Liver (tissue), 9 donors: Measurements from ENCODE around the gene JPT2. TPM values are rescaled to one million over a fixed set of nuclear protein-coding genes. Genes with fewer than 3 reads are reported as not detected.

ENCODE experiments used
- DNase-seq: peaks from one replicate; pipeline ENCODE4 v3.0.0-alpha.2; 2017; ENCODE audit warnings: low spot score
- H3K27ac ChIP-seq, 2 donors: one replicate each; pipeline ENCODE4 v1.7.0; 2013; ENCODE audit warnings: inconsistent platforms in 2 of 2, low read length in 2 of 2, control low read depth in 1 of 2, low read depth in 1 of 2, mild to moderate bottlenecking in 1 of 2
- H3K27me3 ChIP-seq, 4 donors: one replicate each; pipeline versions ENCODE4 v1.6.1 to v1.7.0; 2013; ENCODE audit warnings: low read length in 3 of 4, inconsistent platforms in 1 of 4, mild to moderate bottlenecking in 1 of 4, moderate library complexity in 1 of 4; ENCODE audit not compliant: control insufficient read depth in 4 of 4, insufficient read depth in 4 of 4
- H3K36me3 ChIP-seq, 4 donors: one replicate each; pipeline versions ENCODE4 v1.6.1 to v1.7.0; 2013; ENCODE audit warnings: low read length in 3 of 4, mild to moderate bottlenecking in 3 of 4, low read depth in 1 of 4, moderate library complexity in 1 of 4; ENCODE audit not compliant: control insufficient read depth in 4 of 4, insufficient read depth in 3 of 4
- H3K4me1 ChIP-seq, 4 donors: one replicate each; pipeline versions ENCODE4 v1.6.1 to v1.7.0; 2013; ENCODE audit warnings: low read length in 3 of 4, mild to moderate bottlenecking in 3 of 4, moderate library complexity in 1 of 4; ENCODE audit not compliant: control insufficient read depth in 4 of 4, insufficient read depth in 4 of 4
- H3K4me3 ChIP-seq, 3 donors: one replicate each; pipeline versions ENCODE4 v1.6.1 to v1.7.0; 2013; ENCODE audit warnings: low read length in 3 of 3, control low read depth in 1 of 3, low read depth in 1 of 3, mild to moderate bottlenecking in 1 of 3
- H3K9ac ChIP-seq, 2 donors: one replicate each; pipeline ENCODE4 v1.7.0; 2013; ENCODE audit warnings: low read length in 2 of 2, mild to moderate bottlenecking in 2 of 2, moderate library complexity in 2 of 2, control low read depth in 1 of 2, low read depth in 1 of 2
- H3K9me3 ChIP-seq, 4 donors: one replicate each; pipeline versions ENCODE4 v1.6.1 to v1.7.0; 2013; ENCODE audit warnings: low read length in 3 of 4; ENCODE audit not compliant: control insufficient read depth in 4 of 4
- ATF3 ChIP-seq: IDR thresholded peaks from 2 replicates; pipeline ENCODE4 v1.6.1; 2016; ENCODE audit warnings: antibody characterized with exemption
- EGR1 ChIP-seq, 2 donors: IDR thresholded peaks; 2 replicates each; pipeline ENCODE4 v1.6.1; 2016 to 2018; ENCODE audit warnings: antibody characterized with exemption in 2 of 2, low read depth in 2 of 2
- FOXA1 ChIP-seq: IDR thresholded peaks from 2 replicates; pipeline ENCODE4 v1.6.1; 2016; ENCODE audit warnings: antibody characterized with exemption
- FOXA2 ChIP-seq: IDR thresholded peaks from 2 replicates; pipeline ENCODE4 v1.6.1; 2016; ENCODE audit warnings: antibody characterized with exemption
- HNF4A ChIP-seq, 2 donors: conservative IDR thresholded peaks; 2 replicates each; pipeline ENCODE4 v1.6.1; 2016; ENCODE audit warnings: antibody characterized with exemption in 2 of 2, mild to moderate bottlenecking in 2 of 2
- HNF4G ChIP-seq: IDR thresholded peaks from 2 replicates; pipeline ENCODE4 v1.6.1; 2016; ENCODE audit warnings: antibody characterized with exemption
- JUND ChIP-seq, 2 donors: IDR thresholded peaks; 2 replicates each; pipeline ENCODE4 v1.6.1; 2016; ENCODE audit warnings: antibody characterized with exemption in 2 of 2
- MAX ChIP-seq: IDR thresholded peaks from 2 replicates; pipeline ENCODE4 v1.6.1; 2016; ENCODE audit warnings: antibody characterized with exemption
- NR2F2 ChIP-seq: IDR thresholded peaks from 2 replicates; pipeline ENCODE4 v1.6.1; 2016; ENCODE audit warnings: antibody characterized with exemption
- RAD21 ChIP-seq, 2 donors: IDR thresholded peaks; 2 replicates each; pipeline ENCODE4 v1.6.1; 2016; ENCODE audit warnings: antibody characterized with exemption in 2 of 2, mild to moderate bottlenecking in 2 of 2
- REST ChIP-seq: IDR thresholded peaks from 2 replicates; pipeline ENCODE4 v1.6.1; 2016; ENCODE audit warnings: antibody characterized with exemption, mild to moderate bottlenecking
- RXRA ChIP-seq, 2 donors: IDR thresholded peaks; 2 replicates each; pipeline ENCODE4 v1.6.1; 2017 to 2018; ENCODE audit warnings: antibody characterized with exemption in 2 of 2, mild to moderate bottlenecking in 1 of 2
- SP1 ChIP-seq: IDR thresholded peaks from 2 replicates; pipeline ENCODE4 v1.6.1; 2018; ENCODE audit warnings: antibody characterized with exemption, mild to moderate bottlenecking
- TAF1 ChIP-seq: conservative IDR thresholded peaks from 2 replicates; pipeline ENCODE4 v1.6.1; 2016; ENCODE audit warnings: antibody characterized with exemption, mild to moderate bottlenecking
- YY1 ChIP-seq: IDR thresholded peaks from 2 replicates; pipeline ENCODE4 v1.6.1; 2016; ENCODE audit warnings: antibody characterized with exemption, mild to moderate bottlenecking
- ZBTB33 ChIP-seq: IDR thresholded peaks from 2 replicates; pipeline ENCODE4 v1.6.1; 2016; ENCODE audit warnings: antibody characterized with exemption
- WGBS: extraction: QIAGEN DNeasy Blood & Tissue Kit; methylation state at CpG from one replicate; pipeline ENCODE4 v1.1.7; 2013; 5-methylcytosine and 5-hydroxymethylcytosine counted together
- polyA plus RNA-seq, 2 donors: library from polyadenylated mRNA; stranded (reverse) in 1 of 2; unstranded in 1 of 2; fragments of 200-250 nt in 1 of 2; fragments of >200 nt in 1 of 2; fragmentation: Nextera tagmentation in 1 of 2; extraction: Ambion mirVana in 1 of 2; gene quantifications; one replicate each; pipeline versions ENCODE4 v1.2.1 to v1.2.3, GENCODE V29; 2013 to 2015
- total RNA-seq, 2 donors: library from RNA; depleted of rRNA; stranded (reverse); fragments of >200 nt; gene quantifications; one replicate each; pipeline ENCODE4 v1.2.3, GENCODE V29; 2014
- donor health status: healthy.
- donor health status: healthy.
- donor health status: healthy.
- donor health status: healthy.
- donor health status: healthy.

The JPT2 gene
- total and polyA plus RNA-seq, 4 donors: 7.4 to 32.6 (median 28.4) TPM

- TF ChIP-seq RAD21 (IDR thresholded peaks at IDR 0.05) (no peak), MAX (no peak), FOXA2 (no peak), RXRA (IDR thresholded peaks at IDR 0.05) (no peak), SP1 (no peak), HNF4G (no peak), ZBTB33 (no peak)
Measured at GRCh38 chr16:1647856-1648255, 30.2 kb upstream of the JPT2 start (continued).

- H3K27ac ChIP-seq: no peak overlapping the region
- DNase-seq: no peak
- H3K4me3 ChIP-seq: no peak overlapping the region
- H3K4me1 ChIP-seq: no peaks in the 10 kb centered on the region
- H3K36me3 ChIP-seq: peaks cover 8 to 39% (median 24%) of the 10 kb centered on the region in 4 donors
- no peaks in the 10 kb centered on the region for H3K27me3 ChIP-seq
- TF ChIP-seq FOXA1 (no peak), HNF4G (no peak), MAX (no peak), EGR1 (IDR thresholded peaks at IDR 0.05; ENCODE audit: low read depth in 2 of 2) (no peak), YY1 (no peak), ZBTB33 (no peak), FOXA2 (no peak), HNF4A (conservative IDR thresholded peaks at IDR 0.05) (no peak), RAD21 (IDR thresholded peaks at IDR 0.05) (no peak), REST (no peak), TAF1 (no peak), NR2F2 (no peak), JUND (IDR thresholded peaks at IDR 0.05) (no peak), ATF3 (no peak)
- no peaks in the 10 kb centered on the region for H3K9me3 ChIP-seq
- 93% methylated on average over 4 of the region's 4 CpGs for WGBS
- no peak overlapping the region for H3K9ac ChIP-seq
Measured at GRCh38 chr16:1650131-1650530, 27.9 kb upstream of the JPT2 start.
